Progenitor cell of endocrine pancreas (in vitro differentiated cells): ENCODE data around the gene MMP17. TPM values are rescaled to one million over a fixed set of nuclear protein-coding genes. Genes with fewer than 3 reads are reported as not detected.

Experiments used
- DNase-seq: peaks from one replicate; pipeline ENCODE4 v3.0.0; 2021; ENCODE audit warnings: low spot score; ENCODE audit not compliant: unreplicated experiment
- H3K27ac Mint-ChIP-seq: 2 replicates; pipeline ENCODE4 v1.8.0; 2021; ENCODE audit warnings: mild to moderate bottlenecking, moderate library complexity, mixed read lengths
- H3K27me3 Mint-ChIP-seq: 2 replicates; pipeline ENCODE4 v1.8.0; 2021; ENCODE audit warnings: mixed read lengths
- H3K36me3 Mint-ChIP-seq: 2 replicates; pipeline ENCODE4 v1.8.0; 2022; ENCODE audit warnings: mixed read lengths; ENCODE audit not compliant: insufficient read depth
- H3K4me1 Mint-ChIP-seq: 2 replicates; pipeline ENCODE4 v1.8.0; 2021; ENCODE audit warnings: low read depth, mixed read lengths
- H3K4me3 Mint-ChIP-seq: 2 replicates; pipeline ENCODE4 v1.8.0; 2021; ENCODE audit warnings: low read depth, mild to moderate bottlenecking, moderate library complexity, mixed read lengths
- H3K9me3 Mint-ChIP-seq: 2 replicates; pipeline ENCODE4 v1.8.0; 2021; ENCODE audit warnings: low read depth, mixed read lengths
- CTCF ChIP-seq: fragments of 200-600 bp; sonication (generic); IDR thresholded peaks from one replicate; pipeline ENCODE4 v1.5.0; 2021; ENCODE audit warnings: antibody characterized with exemption, mild to moderate bottlenecking; ENCODE audit not compliant: unreplicated experiment
- total RNA-seq: library from RNA; stranded (reverse); gene quantifications from 2 replicates; pipeline ENCODE4 v1.2.1, GENCODE V29; 2021

MMP17 gene
- total RNA-seq, 1 donor from 2014 or later = 0.48 TPM

DNA sequence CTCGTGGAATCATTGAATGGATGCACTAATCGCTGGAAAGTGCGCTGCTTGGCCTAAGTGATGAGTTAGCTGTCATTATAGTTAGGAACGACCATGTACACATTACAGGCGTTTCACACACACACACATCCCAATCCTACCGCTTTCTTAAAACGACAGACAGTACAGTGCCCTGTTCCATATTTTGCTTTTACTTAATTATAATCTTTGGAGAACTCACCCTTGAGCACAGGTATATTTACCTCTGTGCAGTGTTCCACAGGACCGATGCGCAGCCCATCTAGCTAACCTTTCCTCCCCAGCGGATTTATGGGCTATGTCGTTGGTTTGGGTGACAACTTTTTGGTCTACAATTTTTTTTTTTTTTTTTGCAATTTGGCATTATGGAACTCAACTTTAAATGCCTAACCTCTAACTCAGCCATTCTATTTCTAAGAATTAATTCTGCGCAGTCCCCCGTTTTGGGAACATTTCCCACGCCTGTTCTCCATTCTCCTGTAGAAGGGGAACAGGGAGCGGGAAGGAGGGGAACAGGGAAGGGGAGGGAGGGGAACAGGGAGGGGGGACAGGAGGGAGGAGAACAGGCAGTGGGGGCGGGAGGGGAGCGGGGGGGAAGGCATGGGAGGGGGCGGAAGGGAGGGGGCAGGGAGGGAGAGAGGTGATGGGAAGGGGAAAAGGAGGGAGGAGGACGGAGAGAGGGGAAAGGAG is 65.6 kb downstream of the MMP17 start:
- H3K27ac Mint-ChIP-seq = no peak overlapping the region
- no peak for DNase-seq
- no peaks in the 10 kb centered on the region for H3K9me3 Mint-ChIP-seq
- H3K4me1 Mint-ChIP-seq = peaks cover 18% of the 10 kb centered on the region
- H3K27me3 Mint-ChIP-seq = peaks cover 6% of the 10 kb centered on the region
- no peak for TF ChIP-seq CTCF
- H3K36me3 Mint-ChIP-seq = peaks cover 2% of the 10 kb centered on the region
- peak overlapping the region; percentile 35 for H3K4me3 Mint-ChIP-seq

- H3K27me3 Mint-ChIP-seq = peaks cover 3% of the 10 kb centered on the region
- H3K4me3 Mint-ChIP-seq = peak within 1 kb of the TSS; percentile 84
- TF ChIP-seq CTCF = no peak
- peak; percentile 94 for DNase-seq
- peaks cover 2% of the 10 kb centered on the region for H3K36me3 Mint-ChIP-seq
- peak within 1 kb of the TSS; percentile 98 for H3K27ac Mint-ChIP-seq
- peaks cover 15% of the 10 kb centered on the region for H3K4me1 Mint-ChIP-seq
- H3K9me3 Mint-ChIP-seq = no peaks in the 10 kb centered on the region
Observed at GRCh38 chr12:131894313-131894860, 66.2 kb downstream of the MMP17 start, which contains the start of gene ULK1. Gene ULK1, plus strand, starts transcription at chr12:131894622. Its CDS starts 380 bp downstream, at chr12:131895002.

DNA sequence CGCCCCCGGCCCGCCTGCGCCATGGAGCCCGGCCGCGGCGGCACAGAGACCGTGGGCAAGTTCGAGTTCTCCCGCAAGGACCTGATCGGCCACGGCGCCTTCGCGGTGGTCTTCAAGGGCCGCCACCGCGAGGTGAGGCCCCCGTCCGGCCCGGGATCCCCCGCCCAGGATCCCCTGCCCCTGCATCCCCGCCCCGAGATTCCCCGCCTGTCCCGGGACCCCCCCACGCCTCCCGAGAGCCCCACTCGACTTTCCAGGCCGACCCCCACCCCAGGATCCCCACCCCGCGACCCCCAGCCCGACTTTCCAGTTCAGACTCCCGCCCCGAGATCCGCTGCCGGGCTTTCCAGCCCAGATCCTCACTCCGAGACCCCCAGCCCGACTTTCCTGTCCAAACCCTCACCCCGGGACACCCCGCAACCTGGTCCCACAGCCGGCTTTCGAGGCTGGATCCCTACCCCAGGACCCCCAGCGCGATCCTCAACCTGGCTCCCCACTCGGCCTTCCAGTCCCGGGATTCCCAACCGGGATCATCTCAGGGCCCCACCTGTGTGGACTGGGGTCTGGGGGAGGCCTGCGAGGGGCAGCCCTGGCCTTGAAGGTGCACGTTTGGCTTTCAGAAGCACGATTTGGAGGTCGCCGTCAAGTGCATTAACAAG is 66.9 kb downstream of the MMP17 start:
- no peaks in the 10 kb centered on the region for H3K9me3 Mint-ChIP-seq
- peak overlapping the region; percentile 98 for H3K27ac Mint-ChIP-seq
- no peak for TF ChIP-seq CTCF
- peaks cover 12% of the 10 kb centered on the region for H3K4me1 Mint-ChIP-seq
- peak overlapping the region; percentile 84 for H3K4me3 Mint-ChIP-seq
- H3K36me3 Mint-ChIP-seq = peaks cover 2% of the 10 kb centered on the region
- no peak for DNase-seq
- H3K27me3 Mint-ChIP-seq = no peaks in the 10 kb centered on the region

- DNase-seq = no peak
- peak overlapping the region; percentile 98 for H3K27ac Mint-ChIP-seq
- H3K9me3 Mint-ChIP-seq = no peaks in the 10 kb centered on the region
- H3K4me3 Mint-ChIP-seq = peak overlapping the region; percentile 84
- H3K27me3 Mint-ChIP-seq = no peaks in the 10 kb centered on the region
- peaks cover 3% of the 10 kb centered on the region for H3K36me3 Mint-ChIP-seq
- H3K4me1 Mint-ChIP-seq = peaks cover 14% of the 10 kb centered on the region
- no peak for TF ChIP-seq CTCF
Observed at GRCh38 chr12:131895640-131896079, 67.5 kb downstream of the MMP17 start.

DNA sequence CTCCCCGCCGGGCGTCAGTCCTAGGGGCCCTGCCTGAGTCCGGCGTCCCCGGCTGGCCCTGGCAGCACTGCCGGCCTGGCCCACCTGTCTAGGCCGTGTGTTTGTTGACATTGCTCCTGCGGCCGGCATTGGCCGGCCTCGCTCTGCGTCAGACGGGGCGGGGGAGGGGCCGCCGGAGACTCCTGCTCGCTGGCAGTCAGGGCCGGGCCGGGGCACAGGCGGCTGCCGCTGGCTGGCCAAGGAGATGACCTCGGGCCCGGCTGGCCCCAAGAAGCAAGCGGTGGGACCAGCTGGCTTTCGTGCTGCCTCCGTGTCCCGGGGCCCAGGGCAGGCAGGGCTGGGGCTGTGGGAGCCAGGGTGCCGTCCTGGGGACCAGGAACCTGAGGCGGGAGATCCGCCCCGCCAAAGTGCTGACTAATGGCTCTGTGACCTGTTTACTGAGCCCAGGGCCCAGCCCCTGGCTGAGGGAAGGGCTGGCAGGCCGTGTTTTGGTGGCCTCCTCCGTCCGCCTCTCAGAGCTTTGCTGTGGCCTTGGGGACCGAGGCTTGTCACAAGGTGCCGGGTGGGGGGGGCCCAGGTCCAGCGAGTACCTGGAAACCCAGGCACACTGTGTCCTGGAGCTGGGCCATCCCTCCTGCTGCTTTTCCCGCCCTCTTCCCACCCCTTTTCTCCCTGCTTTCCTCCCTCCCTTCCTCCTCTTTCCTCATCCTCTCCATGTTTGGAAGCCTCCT is 68.1 kb downstream of the MMP17 start:
- H3K4me1 Mint-ChIP-seq = peaks cover 14% of the 10 kb centered on the region
- peak; percentile 80 for DNase-seq
- peak overlapping the region; percentile 98 for H3K27ac Mint-ChIP-seq
- peaks cover 3% of the 10 kb centered on the region for H3K36me3 Mint-ChIP-seq
- H3K27me3 Mint-ChIP-seq = no peaks in the 10 kb centered on the region
- no peaks in the 10 kb centered on the region for H3K9me3 Mint-ChIP-seq
- TF ChIP-seq CTCF = no peak
- peak overlapping the region; percentile 84 for H3K4me3 Mint-ChIP-seq
